IgD-negative memory B cell (primary cell): ENCODE results near the gene MCL1. TPM values are rescaled to one million over a fixed set of nuclear protein-coding genes. Genes with fewer than 3 reads are reported as not detected.
"Not testable (repeated sequence)": the region's sequence is repeated elsewhere in the genome, so short reads cannot be mapped to it uniquely, and the experiment has no call there.

Experiments used
- H3K27ac Mint-ChIP-seq, 3 donors: one replicate each; pipeline ENCODE4 v1.8.0; 2020 to 2022; ENCODE audit warnings: mild to moderate bottlenecking in 3 of 3, mixed read lengths in 3 of 3, moderate library complexity in 1 of 3
- H3K27me3 Mint-ChIP-seq: one replicate; pipeline ENCODE4 v1.8.0; 2021; ENCODE audit warnings: mixed read lengths
- H3K36me3 Mint-ChIP-seq: one replicate; pipeline ENCODE4 v1.8.0; 2020; ENCODE audit warnings: mild to moderate bottlenecking, mixed read lengths
- H3K4me1 Mint-ChIP-seq, 3 donors: one replicate each; pipeline ENCODE4 v1.8.0; 2020 to 2022; ENCODE audit warnings: mixed read lengths in 3 of 3, mild to moderate bottlenecking in 1 of 3
- H3K4me3 Mint-ChIP-seq, 4 donors: one replicate each; pipeline ENCODE4 v1.8.0; 2020 to 2022; ENCODE audit warnings: mild to moderate bottlenecking in 4 of 4, mixed read lengths in 4 of 4, moderate library complexity in 3 of 4
- H3K9me3 Mint-ChIP-seq, 3 donors: one replicate each; pipeline ENCODE4 v1.8.0; 2020 to 2021; ENCODE audit warnings: mixed read lengths in 3 of 3, mild to moderate bottlenecking in 1 of 3
- polyA plus RNA-seq: library from polyadenylated mRNA; unstranded; fragments of 300-500 nt; fragmentation: Illumina TruSeq; gene quantifications from one replicate; pipeline ENCODE4 v1.2.3, GENCODE V29; 2021

Gene MCL1
- polyA plus RNA-seq, 1 donor from 2014 or later, result 99.6 TPM

DNA sequence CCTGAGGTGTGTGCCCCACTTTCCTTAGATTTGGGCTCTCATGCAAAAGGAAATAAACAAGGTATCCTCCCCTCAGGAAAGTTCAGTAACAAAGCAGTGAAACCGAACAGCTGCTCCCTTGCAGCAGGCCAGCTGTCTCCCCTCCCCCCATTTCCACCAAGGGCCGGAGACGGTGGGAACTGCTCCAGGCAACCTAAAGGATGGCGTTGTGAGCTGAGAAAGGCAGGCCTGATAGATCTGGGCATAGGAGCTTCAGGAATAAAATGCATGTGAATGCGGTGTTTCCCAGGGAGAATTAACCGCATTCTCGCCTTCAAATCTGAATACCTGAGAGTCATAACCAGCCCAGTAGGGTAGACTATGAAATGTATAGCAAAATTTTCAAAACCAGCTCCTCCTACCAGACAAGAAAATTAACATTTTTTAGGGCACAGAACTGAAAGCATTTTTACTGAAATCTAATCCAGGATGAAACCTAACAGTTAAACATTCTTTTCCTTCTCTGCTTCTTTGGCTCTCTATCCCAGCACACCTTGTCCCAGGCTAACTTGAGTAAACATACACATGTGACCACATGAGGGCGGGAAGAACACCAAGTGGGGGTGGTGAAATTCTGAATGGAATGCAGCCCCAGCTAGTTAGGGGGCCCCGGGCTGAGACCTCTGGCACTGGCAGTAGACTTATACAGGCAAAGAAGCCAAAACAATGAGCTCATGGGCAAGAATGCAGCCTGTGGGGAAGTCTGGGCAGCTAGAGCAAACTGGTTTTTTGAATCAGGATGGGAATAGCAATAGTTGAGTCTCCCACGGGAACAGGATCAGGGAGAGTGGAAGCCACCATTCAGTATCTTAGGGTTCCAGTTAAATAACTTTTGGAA, 11.5 kb downstream of the MCL1 start:
- Mint-ChIP-seq H3K27me3 (no peaks in the 10 kb centered on the region), H3K4me1 (peaks cover 48 to 70% (median 60%) of the 10 kb centered on the region in 3 donors), H3K36me3 (peaks cover 11% of the 10 kb centered on the region), H3K4me3 (peak overlapping the region; percentile 79 to 97 (median 87)), H3K9me3 (no peaks in the 10 kb centered on the region), H3K27ac (peak overlapping the region; percentile 92 to 96 (median 95))

DNA sequence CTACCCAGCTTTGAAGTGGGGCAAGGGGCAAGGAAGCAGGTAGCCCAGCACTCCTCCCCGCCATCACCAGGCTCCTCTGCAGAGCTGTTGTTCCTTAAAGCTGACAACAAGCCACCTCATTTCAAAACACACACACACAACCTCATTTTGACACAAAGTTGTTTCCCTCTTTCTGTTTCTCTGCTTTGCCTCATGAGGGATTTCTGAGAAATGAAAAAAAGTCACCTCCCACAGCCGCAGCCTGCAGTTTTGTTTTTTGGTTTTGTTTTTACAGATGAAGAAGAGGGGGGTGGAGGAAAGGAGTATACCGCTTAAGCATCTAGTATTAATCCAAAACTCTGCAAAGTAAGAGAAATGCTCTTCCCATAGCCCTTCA, 12.1 kb downstream of the MCL1 start:
- H3K27me3 Mint-ChIP-seq, result no peaks in the 10 kb centered on the region
- no peaks in the 10 kb centered on the region for H3K9me3 Mint-ChIP-seq
- peaks cover 9% of the 10 kb centered on the region for H3K36me3 Mint-ChIP-seq
- peak overlapping the region; percentile 79 to 97 (median 87) for H3K4me3 Mint-ChIP-seq
- H3K27ac Mint-ChIP-seq, result peak overlapping the region; percentile 92 to 96 (median 95)
- H3K4me1 Mint-ChIP-seq, result peaks cover 44 to 67% (median 56%) of the 10 kb centered on the region in 3 donors

DNA sequence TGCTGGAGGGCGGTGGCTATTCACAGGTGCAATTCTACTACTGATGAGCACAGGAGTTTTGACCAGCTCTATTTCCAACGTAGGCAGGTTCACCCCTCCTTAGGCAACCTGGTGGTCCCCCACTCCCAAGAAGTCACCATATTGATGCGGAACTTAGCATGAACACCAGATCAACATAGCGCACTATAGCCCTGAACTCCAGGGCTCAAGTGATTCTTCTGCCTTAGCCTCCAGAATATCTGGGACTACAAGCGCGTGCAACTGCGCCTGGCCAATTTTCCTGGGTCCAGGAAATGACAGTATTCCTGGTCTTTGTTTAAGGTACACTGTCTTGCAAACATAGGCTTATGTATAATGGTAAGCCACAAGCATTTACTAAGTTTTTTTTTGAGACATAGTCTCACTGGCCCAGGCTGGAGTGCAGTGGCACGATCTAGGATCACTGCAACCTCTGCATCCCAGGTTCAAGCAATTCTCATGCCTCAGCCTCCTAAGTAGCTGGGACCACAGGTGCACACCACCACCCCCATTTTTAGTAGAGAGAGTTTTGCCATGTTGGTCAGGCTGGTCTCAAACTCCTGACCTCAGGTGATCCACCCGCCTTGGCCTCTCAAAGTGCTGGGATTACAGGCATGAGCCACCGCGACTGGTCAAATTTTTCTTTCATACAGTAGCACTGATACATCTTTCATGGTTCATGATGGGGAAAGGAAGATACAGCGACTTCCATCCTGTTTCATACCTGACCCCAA, 12.6 kb downstream of the MCL1 start:
- Mint-ChIP-seq H3K36me3 (peaks cover 9% of the 10 kb centered on the region), H3K4me3 (peak overlapping the region; percentile 79 to 97 (median 87)), H3K4me1 (peaks cover 44 to 67% (median 56%) of the 10 kb centered on the region in 3 donors), H3K27ac (peak overlapping the region; percentile 92 to 96 (median 95)), H3K27me3 (no peaks in the 10 kb centered on the region), H3K9me3 (no peaks in the 10 kb centered on the region)

DNA sequence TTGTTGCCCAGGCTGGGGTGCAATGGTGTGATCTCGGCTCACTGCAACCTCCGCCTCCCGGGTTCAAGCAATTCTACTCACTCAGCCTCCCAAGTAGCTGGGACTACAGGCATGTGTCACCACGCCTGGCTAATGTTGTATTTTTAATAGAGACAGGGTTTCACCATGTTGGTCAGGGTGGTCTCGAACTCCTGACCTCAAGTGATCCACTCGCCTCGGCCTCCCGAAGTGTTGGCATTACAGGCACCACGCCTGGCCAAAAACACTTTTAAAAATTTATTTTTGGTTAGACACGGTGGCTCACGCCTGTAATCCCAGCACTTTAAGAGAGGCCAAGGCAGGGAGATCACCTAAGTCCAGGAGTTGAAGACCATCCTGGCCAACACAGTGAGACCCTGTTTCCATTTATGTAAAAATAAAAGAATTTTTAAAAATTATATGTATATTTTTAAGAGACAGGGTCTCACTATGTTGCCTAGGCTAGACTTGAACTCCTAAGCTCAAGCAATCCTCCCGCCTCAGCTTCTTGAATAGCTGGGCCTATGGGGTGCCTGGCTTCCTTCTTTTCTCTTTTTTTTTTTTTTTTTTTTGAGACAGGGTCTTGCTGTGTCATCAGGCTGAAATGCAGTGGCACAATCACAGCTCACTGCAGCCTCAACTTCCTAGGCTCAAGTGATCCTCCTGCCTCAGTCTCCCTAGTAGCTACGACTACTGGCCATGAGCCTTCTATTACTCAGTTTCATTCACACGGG, 14.0 kb downstream of the MCL1 start:
- H3K9me3 Mint-ChIP-seq, H3K27me3 Mint-ChIP-seq, H3K36me3 Mint-ChIP-seq: not testable (repeated sequence)
- Mint-ChIP-seq H3K27ac (peak overlapping the region; percentile 98 to 100 (median 99)), H3K4me3 (peak overlapping the region; percentile 54 to 99 (median 90)), H3K4me1 (peaks cover 44 to 63% (median 48%) of the 10 kb centered on the region in 3 donors)

DNA sequence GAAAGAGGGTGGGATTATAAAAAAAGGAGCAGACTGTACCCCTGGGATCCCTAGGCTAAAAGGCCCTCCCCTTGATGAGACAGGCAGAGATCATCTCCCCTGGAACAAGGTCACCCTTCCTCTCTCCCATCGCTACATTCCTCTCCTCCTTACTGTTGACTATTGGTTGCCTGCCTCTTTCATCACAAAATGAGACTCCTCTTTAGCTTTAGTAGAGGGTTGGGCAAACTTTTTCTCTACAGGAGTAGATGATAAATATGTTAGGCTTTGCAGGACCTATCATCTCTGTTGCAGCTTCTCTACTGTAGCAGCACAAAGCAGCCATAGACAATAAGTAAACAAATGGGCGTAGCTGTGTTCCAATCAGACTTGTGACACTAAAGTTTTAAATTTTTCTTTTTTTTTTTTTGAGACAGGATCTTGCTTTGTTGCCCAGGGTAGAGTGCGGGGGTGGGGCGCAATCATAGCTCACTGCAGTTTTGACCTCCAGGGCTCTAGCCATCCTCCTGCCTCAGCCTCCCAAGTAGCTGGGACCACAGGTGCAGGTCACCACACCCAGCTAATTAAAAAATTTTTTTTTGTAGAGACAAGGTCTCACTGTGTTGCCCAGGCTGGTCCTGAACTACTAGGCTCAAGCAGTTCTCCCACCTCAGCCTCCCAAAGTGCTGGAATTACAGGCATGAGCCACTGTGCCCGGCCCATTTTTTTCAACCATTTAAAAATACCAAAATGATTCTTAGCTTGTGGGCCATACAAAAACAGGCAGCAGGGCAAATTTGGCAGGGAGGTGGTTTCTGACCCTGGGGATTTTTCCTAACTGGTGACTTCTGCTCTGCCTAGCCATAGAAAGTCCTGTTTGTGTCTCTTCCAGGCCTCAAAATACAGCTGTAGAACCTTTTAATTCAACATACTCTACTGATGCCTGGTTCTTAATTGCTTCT, 15.1 kb downstream of the MCL1 start:
- Mint-ChIP-seq H3K4me3 (peak overlapping the region; percentile 91 to 99 (median 96)), H3K36me3 (peaks cover 6% of the 10 kb centered on the region), H3K27me3 (no peaks in the 10 kb centered on the region), H3K27ac (peak overlapping the region; percentile 98 to 100 (median 99)), H3K9me3 (no peaks in the 10 kb centered on the region), H3K4me1 (peaks cover 40 to 58% (median 43%) of the 10 kb centered on the region in 3 donors)

DNA sequence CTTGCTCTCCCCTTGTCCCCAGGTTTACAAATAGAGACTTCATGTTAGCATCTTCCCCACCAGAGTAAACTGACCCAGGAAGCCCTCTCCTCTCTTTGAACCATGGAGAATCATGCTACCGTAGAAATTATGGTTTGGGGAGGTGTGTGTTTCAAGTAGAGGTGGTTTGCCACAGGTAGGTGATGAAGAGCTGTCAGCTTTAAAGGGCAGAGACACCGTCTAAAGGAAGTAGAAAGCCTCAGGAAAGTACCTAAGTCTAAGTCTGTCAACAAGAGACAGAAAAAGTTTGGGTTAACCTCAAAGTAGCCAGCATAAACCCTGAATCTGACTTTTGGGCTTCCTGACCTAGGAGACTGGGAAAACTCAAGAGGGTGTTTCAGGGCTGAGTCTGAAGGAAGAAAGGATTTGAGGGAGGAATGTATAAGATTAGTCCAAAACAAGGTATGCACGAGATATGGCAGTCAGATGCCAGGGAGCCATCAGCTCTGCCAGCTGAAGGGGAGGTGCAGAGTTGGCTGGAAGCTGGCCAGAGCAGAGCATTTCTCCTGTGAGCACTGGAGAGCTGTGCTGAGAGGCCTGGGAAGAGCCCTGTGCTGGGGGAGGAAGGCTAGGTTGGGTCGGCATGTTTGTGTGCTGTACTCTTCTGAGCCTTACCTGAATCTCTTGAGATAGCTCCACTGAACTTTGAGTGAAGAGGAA, 15.9 kb downstream of the MCL1 start:
- peaks cover 6% of the 10 kb centered on the region for H3K36me3 Mint-ChIP-seq
- H3K4me3 Mint-ChIP-seq, result peak overlapping the region; percentile 91 to 99 (median 96)
- H3K9me3 Mint-ChIP-seq, result no peaks in the 10 kb centered on the region
- peaks cover 35 to 51% (median 38%) of the 10 kb centered on the region in 3 donors for H3K4me1 Mint-ChIP-seq
- H3K27ac Mint-ChIP-seq, result peak overlapping the region; percentile 98 to 100 (median 99)
- H3K27me3 Mint-ChIP-seq, result no peaks in the 10 kb centered on the region

DNA sequence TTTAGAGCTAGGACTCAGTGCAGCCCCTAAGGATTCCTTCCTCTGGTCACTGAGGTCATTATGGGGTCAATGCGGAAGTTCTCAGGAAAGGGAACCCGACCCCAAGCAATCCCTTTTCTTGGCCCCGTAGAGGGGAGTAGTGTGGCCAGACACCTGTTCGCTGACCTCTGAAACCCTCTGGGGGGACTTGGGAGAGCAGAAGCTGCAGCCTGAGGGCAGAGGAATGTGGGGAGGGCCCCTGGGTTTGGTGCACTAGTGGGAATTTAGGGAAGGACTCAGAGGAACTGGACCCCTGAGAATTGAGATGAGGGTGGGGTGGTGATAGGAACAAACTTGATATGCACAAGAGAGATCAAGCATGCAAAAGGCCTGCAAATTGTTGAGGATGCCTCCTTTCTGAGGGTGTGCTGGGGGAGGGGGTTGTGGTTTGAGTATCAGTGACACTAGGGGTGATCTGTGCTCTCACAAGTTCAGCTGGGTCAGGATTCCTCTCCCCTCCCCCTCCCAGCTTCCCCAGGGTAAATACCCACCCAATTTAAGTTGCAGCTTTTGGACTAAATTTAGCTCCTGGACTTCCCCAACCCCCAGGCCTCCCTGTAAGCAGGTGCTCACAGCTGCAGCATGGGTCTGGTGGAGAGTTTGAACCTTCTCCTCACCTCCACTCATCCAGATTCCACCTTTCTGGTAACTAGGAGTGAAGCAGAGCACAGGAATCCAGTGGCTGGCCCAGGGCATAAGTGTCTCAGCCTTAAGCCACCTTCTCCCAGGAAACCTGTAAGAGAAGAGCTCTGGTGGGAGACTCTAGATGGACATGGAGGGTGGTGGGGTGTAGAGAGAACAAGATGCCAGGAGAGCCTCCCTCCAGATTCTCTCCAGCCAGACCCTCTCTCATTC, 16.7 kb downstream of the MCL1 start:
- Mint-ChIP-seq H3K9me3 (no peaks in the 10 kb centered on the region), H3K27ac (peak overlapping the region; percentile 98 to 100 (median 99)), H3K27me3 (no peaks in the 10 kb centered on the region), H3K4me1 (peaks cover 27 to 45% (median 32%) of the 10 kb centered on the region in 3 donors), H3K36me3 (peaks cover 3% of the 10 kb centered on the region), H3K4me3 (peak overlapping the region; percentile 91 to 99 (median 96))

DNA sequence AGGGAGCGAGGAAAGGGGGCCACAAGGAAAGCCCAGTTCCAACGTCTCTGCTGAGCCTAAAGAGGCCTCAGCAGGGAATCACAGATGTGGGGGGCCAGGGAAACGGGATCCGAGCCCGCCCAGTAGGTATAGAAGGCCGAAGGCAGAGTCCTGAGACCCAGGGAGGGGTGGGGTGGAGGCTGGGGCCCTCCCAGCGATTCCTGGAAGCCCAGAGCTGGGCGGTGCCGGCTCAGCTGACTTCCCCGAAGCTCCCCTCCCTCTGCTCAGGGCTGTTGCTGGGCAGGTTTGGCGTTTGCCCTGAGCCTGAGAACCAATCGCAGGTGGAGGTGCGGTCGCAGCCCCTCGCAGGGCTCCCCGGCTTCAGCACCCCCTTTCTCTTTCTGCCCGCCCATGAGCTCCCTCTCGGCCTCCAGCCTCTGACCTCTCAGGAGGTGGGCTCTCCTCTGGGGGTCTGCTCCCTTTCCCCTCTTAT, 17.4 kb downstream of the MCL1 start:
- H3K36me3 Mint-ChIP-seq, result no peaks in the 10 kb centered on the region
- H3K4me1 Mint-ChIP-seq, result peaks cover 20 to 38% (median 26%) of the 10 kb centered on the region in 3 donors
- peak overlapping the region; percentile 91 to 99 (median 96) for H3K4me3 Mint-ChIP-seq
- H3K27ac Mint-ChIP-seq, result peak overlapping the region; percentile 98 to 100 (median 99)
- H3K9me3 Mint-ChIP-seq, result no peaks in the 10 kb centered on the region
- H3K27me3 Mint-ChIP-seq, result no peaks in the 10 kb centered on the region

DNA sequence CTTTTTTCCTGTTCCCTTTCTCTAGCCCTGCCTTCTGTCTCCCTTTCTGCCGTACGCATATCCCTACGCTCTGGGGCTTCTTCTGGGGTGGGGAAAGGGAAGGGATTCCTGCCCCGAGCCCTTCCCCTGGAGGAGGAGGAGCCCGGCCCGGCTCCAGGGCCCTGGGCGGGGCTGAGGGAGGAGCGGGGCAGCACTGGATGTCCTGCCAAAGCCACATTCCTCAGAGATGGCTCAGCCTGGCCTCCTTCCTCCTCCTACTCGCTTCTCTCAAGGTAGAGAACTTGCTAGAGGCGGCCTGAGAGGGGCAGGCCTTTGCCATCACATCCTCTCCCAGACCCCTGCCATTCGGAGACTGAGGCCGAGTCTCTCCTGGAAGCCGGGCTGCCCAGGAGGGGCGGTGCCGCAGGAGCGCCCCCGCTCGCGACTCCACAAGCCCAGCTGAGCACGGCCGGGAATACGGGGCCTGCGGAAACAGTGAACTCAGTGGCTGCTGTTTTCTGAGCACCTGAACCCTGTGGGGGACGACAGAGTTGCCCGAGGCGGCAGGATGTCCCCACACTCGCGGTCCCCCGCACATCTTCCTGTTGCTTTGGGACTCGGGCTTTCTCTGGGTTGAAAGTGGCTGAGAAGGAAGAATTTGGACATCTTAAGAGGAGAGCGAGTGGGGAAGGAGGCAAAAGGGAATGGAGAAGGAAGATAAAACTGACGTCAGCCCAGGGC, 18.0 kb downstream of the MCL1 start:
- Mint-ChIP-seq H3K4me3 (peak overlapping the region; percentile 91 to 99 (median 96)), H3K27me3 (no peaks in the 10 kb centered on the region), H3K4me1 (peaks cover 20 to 33% (median 25%) of the 10 kb centered on the region in 3 donors), H3K9me3 (no peaks in the 10 kb centered on the region), H3K36me3 (no peaks in the 10 kb centered on the region), H3K27ac (peak overlapping the region; percentile 98 to 100 (median 99))

DNA sequence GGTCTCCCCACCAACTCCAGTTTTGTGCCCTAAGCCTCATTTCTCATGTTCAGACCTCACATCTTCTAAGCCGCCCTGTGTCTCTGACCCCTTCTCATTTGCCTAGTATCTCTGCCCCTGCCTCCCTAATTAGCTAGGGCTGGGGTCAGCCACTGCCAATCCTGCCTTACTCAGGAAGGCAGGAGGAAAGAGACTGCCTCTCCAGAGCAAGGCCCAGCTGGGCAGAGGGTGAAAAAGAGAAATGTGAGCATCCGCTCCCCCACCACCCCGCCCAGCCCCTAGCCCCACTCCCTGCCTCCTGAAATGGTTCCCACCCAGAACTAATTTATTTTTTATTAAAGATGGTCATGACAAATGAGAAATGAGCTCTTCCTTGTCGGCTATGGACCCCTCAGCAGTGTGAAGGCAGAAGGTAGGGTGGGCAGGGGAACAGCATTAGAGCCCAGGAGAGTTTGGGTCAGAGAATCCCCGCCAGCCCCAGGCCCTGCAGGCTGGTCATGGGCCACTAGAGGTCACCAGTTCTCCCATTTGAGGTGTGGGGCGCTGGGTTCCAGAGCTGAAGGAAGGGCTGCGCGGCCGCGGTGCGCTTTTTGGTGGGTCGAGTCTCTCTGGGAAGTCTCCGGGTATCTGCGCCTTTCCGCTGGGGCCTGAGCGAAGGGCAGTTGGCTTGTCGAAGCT, 18.7 kb downstream of the MCL1 start:
- H3K27ac Mint-ChIP-seq, result peak overlapping the region; percentile 98 to 100 (median 99)
- no peaks in the 10 kb centered on the region for H3K9me3 Mint-ChIP-seq
- H3K4me3 Mint-ChIP-seq, result peak overlapping the region; percentile 91 to 99 (median 96)
- H3K4me1 Mint-ChIP-seq, result peaks cover 20 to 27% (median 22%) of the 10 kb centered on the region in 3 donors
- no peaks in the 10 kb centered on the region for H3K36me3 Mint-ChIP-seq
- no peaks in the 10 kb centered on the region for H3K27me3 Mint-ChIP-seq

DNA sequence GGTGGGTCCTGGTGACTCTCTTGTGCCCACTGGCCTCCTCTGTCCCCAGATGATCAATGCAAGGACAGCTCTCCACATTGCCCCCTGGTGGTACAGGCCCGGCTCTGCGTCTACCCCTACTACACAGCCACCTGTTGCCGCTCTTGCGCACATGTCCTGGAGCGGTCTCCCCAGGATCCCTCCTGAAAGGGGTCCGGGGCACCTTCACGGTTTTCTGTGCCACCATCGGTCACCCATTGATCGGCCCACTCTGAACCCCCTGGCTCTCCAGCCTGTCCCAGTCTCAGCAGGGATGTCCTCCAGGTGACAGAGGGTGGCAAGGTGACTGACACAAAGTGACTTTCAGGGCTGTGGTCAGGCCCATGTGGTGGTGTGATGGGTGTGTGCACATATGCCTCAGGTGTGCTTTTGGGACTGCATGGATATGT, 19.4 kb downstream of the MCL1 start:
- H3K9me3 Mint-ChIP-seq, result no peaks in the 10 kb centered on the region
- H3K4me1 Mint-ChIP-seq, result peaks cover 20 to 26% (median 20%) of the 10 kb centered on the region in 3 donors
- H3K27me3 Mint-ChIP-seq, result no peaks in the 10 kb centered on the region
- peak overlapping the region; percentile 98 to 100 (median 99) for H3K27ac Mint-ChIP-seq
- peak overlapping the region; percentile 54 to 95 (median 76) for H3K4me3 Mint-ChIP-seq
- no peaks in the 10 kb centered on the region for H3K36me3 Mint-ChIP-seq
